Measurements from ENCODE around the gene LGR6. TPM values are rescaled to one million over a fixed set of nuclear protein-coding genes. Genes with fewer than 3 reads are reported as not detected.

Gene LGR6
- total RNA-seq, 1 experiment from 2014 or later, result 0.08 TPM

DNA sequence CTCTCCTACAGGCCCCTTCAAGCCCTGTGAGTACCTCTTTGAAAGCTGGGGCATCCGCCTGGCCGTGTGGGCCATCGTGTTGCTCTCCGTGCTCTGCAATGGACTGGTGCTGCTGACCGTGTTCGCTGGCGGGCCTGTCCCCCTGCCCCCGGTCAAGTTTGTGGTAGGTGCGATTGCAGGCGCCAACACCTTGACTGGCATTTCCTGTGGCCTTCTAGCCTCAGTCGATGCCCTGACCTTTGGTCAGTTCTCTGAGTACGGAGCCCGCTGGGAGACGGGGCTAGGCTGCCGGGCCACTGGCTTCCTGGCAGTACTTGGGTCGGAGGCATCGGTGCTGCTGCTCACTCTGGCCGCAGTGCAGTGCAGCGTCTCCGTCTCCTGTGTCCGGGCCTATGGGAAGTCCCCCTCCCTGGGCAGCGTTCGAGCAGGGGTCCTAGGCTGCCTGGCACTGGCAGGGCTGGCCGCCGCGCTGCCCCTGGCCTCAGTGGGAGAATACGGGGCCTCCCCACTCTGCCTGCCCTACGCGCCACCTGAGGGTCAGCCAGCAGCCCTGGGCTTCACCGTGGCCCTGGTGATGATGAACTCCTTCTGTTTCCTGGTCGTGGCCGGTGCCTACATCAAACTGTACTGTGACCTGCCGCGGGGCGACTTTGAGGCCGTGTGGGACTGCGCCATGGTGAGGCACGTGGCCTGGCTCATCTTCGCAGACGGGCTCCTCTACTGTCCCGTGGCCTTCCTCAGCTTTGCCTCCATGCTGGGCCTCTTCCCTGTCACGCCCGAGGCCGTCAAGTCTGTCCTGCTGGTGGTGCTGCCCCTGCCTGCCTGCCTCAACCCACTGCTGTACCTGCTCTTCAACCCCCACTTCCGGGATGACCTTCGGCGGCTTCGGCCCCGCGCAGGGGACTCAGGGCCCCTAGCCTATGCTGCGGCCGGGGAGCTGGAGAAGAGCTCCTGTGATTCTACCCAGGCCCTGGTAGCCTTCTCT, 124.6 kb downstream of the LGR6 start:
- no peak overlapping the region for H3K4me3 ChIP-seq (ENCODE audit: low read depth in 2 of 2, low read length in 2 of 2)
- peaks cover 2% of the 10 kb centered on the region; the same call in 1 of the 2 replicates for H3K27me3 ChIP-seq (ENCODE audit: control insufficient read depth, insufficient read depth, low read length)
- TF ChIP-seq, protein P1, sequence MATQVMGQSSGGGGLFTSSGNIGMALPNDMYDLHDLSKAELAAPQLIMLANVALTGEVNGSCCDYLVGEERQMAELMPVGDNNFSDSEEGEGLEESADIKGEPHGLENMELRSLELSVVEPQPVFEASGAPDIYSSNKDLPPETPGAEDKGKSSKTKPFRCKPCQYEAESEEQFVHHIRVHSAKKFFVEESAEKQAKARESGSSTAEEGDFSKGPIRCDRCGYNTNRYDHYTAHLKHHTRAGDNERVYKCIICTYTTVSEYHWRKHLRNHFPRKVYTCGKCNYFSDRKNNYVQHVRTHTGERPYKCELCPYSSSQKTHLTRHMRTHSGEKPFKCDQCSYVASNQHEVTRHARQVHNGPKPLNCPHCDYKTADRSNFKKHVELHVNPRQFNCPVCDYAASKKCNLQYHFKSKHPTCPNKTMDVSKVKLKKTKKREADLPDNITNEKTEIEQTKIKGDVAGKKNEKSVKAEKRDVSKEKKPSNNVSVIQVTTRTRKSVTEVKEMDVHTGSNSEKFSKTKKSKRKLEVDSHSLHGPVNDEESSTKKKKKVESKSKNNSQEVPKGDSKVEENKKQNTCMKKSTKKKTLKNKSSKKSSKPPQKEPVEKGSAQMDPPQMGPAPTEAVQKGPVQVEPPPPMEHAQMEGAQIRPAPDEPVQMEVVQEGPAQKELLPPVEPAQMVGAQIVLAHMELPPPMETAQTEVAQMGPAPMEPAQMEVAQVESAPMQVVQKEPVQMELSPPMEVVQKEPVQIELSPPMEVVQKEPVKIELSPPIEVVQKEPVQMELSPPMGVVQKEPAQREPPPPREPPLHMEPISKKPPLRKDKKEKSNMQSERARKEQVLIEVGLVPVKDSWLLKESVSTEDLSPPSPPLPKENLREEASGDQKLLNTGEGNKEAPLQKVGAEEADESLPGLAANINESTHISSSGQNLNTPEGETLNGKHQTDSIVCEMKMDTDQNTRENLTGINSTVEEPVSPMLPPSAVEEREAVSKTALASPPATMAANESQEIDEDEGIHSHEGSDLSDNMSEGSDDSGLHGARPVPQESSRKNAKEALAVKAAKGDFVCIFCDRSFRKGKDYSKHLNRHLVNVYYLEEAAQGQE (IDR thresholded peaks at IDR 0.05; ENCODE audit: insufficient read depth in 1 of 2, low read depth in 2 of 2, low read length in 1 of 2), result no peak
- no peak for TF ChIP-seq TCF7L2 (IDR thresholded peaks at IDR 0.05; ENCODE audit: low read depth, low read length)
- no peak for TF ChIP-seq POLR2AphosphoS5 (IDR thresholded peaks at IDR 0.05; ENCODE audit: low read depth, low read length)
- TF ChIP-seq, protein P2, sequence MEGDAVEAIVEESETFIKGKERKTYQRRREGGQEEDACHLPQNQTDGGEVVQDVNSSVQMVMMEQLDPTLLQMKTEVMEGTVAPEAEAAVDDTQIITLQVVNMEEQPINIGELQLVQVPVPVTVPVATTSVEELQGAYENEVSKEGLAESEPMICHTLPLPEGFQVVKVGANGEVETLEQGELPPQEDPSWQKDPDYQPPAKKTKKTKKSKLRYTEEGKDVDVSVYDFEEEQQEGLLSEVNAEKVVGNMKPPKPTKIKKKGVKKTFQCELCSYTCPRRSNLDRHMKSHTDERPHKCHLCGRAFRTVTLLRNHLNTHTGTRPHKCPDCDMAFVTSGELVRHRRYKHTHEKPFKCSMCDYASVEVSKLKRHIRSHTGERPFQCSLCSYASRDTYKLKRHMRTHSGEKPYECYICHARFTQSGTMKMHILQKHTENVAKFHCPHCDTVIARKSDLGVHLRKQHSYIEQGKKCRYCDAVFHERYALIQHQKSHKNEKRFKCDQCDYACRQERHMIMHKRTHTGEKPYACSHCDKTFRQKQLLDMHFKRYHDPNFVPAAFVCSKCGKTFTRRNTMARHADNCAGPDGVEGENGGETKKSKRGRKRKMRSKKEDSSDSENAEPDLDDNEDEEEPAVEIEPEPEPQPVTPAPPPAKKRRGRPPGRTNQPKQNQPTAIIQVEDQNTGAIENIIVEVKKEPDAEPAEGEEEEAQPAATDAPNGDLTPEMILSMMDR (IDR thresholded peaks at IDR 0.05), result no peak
- no peak for TF ChIP-seq SIN3A (IDR thresholded peaks at IDR 0.05; ENCODE audit: borderline replicate concordance, insufficient read depth, low read depth, low read length)
- in situ Hi-C loops (cut with HindIII; ENCODE audit: low pct_unique_long_range_greater_than_20kb, low sequenced_read_pairs) (loop anchor here (25.0 kb wide), 1 partner anchor 106 kb away; no protein-coding TSS in a partner anchor), intact Hi-C loops (cut with micrococcal nuclease; ENCODE audit: unreplicated experiment) (no loop called here)
- DNase-seq (ENCODE audit: low read depth, low spot score) (no peak), ATAC-seq (no peak)
- H3K4me1 ChIP-seq (ENCODE audit: control insufficient read depth, insufficient read depth, low read length), result no peaks in the 10 kb centered on the region
- no peaks in the 10 kb centered on the region for H3K9me3 ChIP-seq (ENCODE audit: control insufficient read depth, insufficient read depth, low read depth, low read length)
- ChIA-PET POLR2A (no interaction called here), CTCF (interaction anchor here (0.8 kb wide), 1 partner anchor 130 kb away, joined by 3 read pairs; no protein-coding TSS in a partner anchor)
- H3K27ac ChIP-seq (ENCODE audit: low read length), result no peak overlapping the region
- H3K36me3 ChIP-seq (ENCODE audit: control insufficient read depth, insufficient read depth, low read length), result no peaks in the 10 kb centered on the region
- BruUV-seq (replicated peaks), result no TSS peak

DNA sequence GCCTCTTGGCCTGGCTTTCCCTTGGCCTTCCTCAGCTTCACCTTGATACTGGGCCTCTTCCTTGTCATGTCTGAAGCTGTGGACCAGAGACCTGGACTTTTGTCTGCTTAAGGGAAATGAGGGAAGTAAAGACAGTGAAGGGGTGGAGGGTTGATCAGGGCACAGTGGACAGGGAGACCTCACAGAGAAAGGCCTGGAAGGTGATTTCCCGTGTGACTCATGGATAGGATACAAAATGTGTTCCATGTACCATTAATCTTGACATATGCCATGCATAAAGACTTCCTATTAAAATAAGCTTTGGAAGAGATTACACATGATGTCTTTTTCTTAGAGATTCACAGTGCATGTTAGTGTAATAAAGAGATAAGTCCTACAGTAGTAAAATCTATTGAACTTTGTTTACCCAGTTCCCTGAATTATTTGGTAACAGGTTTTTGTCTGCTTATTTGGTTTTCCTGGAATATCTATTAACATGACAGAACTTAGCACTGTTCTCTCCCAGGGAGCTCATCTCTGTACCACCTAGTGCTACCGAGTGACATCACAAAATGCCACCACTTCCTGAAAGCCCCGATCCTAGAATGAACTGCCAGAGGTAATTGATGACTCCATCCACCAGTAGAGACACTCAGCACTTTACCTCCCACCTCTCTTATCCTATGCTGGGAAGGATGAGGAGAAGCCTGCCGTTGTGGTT, 125.9 kb downstream of the LGR6 start:
- no peak overlapping the region for H3K27ac ChIP-seq (ENCODE audit: low read length)
- no peaks in the 10 kb centered on the region for H3K4me1 ChIP-seq (ENCODE audit: control insufficient read depth, insufficient read depth, low read length)
- no peak overlapping the region for H3K4me3 ChIP-seq (ENCODE audit: low read depth in 2 of 2, low read length in 2 of 2)
- in situ Hi-C loops (cut with HindIII; ENCODE audit: low pct_unique_long_range_greater_than_20kb, low sequenced_read_pairs) (loop anchor here (25.0 kb wide), 1 partner anchor 107 kb away; no protein-coding TSS in a partner anchor), intact Hi-C loops (cut with micrococcal nuclease; ENCODE audit: unreplicated experiment) (no loop called here)
- POLR2A ChIA-PET, result no interaction called here
- peaks cover 2% of the 10 kb centered on the region; the same call in 1 of the 2 replicates for H3K27me3 ChIP-seq (ENCODE audit: control insufficient read depth, insufficient read depth, low read length)
- CTCF ChIA-PET, result interaction anchor here (0.8 kb wide), 1 partner anchor 131 kb away, joined by 3 read pairs; no protein-coding TSS in a partner anchor
- TF ChIP-seq TCF7L2 (IDR thresholded peaks at IDR 0.05; ENCODE audit: low read depth, low read length), result no peak
- TF ChIP-seq SIN3A (IDR thresholded peaks at IDR 0.05; ENCODE audit: borderline replicate concordance, insufficient read depth, low read depth, low read length), result no peak
- TF ChIP-seq, protein P2 (IDR thresholded peaks at IDR 0.05), result no peak
- TF ChIP-seq POLR2AphosphoS5 (IDR thresholded peaks at IDR 0.05; ENCODE audit: low read depth, low read length), result no peak
- TF ChIP-seq, protein P1 (IDR thresholded peaks at IDR 0.05; ENCODE audit: insufficient read depth in 1 of 2, low read depth in 2 of 2, low read length in 1 of 2), result no peak
- ATAC-seq (no peak), DNase-seq (ENCODE audit: low read depth, low spot score) (no peak)
- no peaks in the 10 kb centered on the region for H3K36me3 ChIP-seq (ENCODE audit: control insufficient read depth, insufficient read depth, low read length)
- H3K9me3 ChIP-seq (ENCODE audit: control insufficient read depth, insufficient read depth, low read depth, low read length), result no peaks in the 10 kb centered on the region
- BruUV-seq (replicated peaks), result no TSS peak

Measured in Panc1 (cell line).